ENCODE results near the gene ISLR2. TPM values are rescaled to one million over a fixed set of nuclear protein-coding genes. Genes with fewer than 3 reads are reported as not detected.
A peak's percentile ranks its signal among the peaks of the same experiment; 100 is the strongest.

Gene ISLR2
- total RNA-seq, 1 donor from 2014 or later: not detected

DNA sequence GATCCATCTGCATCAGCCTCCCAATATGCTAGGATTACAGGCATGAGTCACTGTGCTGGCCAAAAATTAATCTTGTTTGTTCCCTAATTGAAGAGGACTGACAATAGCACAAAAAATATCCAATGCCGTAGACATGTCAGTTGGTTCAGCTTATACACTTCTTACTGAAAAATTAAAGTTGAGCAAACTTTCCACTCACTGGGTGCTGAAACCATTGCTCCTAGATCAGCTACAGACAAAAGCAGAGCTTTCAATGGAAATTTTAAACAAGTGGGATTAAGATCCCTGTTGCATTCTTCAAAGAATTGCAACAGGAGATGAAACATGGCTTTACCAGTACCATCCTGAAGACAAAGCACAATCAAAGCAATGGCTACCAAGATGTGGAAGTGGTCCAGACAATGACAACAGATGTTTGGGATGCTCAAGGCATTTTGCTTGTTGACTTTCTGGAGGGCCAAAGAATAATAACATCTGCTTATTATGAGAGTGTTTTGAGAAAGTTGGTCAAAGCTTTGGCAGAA is 16.0 kb downstream of the ISLR2 start:
- Mint-ChIP-seq H3K4me3 (no peak overlapping the region), H3K27me3 (ENCODE audit: insufficient read depth, low read depth) (peaks cover 2% of the 10 kb centered on the region), H3K4me1 (no peaks in the 10 kb centered on the region), H3K9me3 (peaks cover 5% of the 10 kb centered on the region), H3K36me3 (no peaks in the 10 kb centered on the region), H3K27ac (no peak overlapping the region)
- TF ChIP-seq EZH2 (IDR thresholded peaks at IDR 0.05) (no peak), CTCF (IDR thresholded peaks at IDR 0.05) (no peak), EZH2phosphoT487 (IDR thresholded peaks at IDR 0.05) (no peak)
- no peaks in the 10 kb centered on the region for H3K9me3 ChIP-seq (ENCODE audit: low read depth)
- H3K36me3 ChIP-seq: no peaks in the 10 kb centered on the region
- no peak overlapping the region for H3K27ac ChIP-seq
- no peak overlapping the region for H3K9ac ChIP-seq
- no peaks in the 10 kb centered on the region for H3K4me1 ChIP-seq
- no peaks in the 10 kb centered on the region for H4K20me1 ChIP-seq (ENCODE audit: low read depth)
- H3K79me2 ChIP-seq (ENCODE audit: low read depth): no peaks in the 10 kb centered on the region
- H2AFZ ChIP-seq (replicated peaks): no peak overlapping the region
- no peaks in the 10 kb centered on the region for H3K27me3 ChIP-seq
- no peak overlapping the region for H3K4me2 ChIP-seq
- no peak overlapping the region for H3K4me3 ChIP-seq
- peaks cover 4% of the 10 kb centered on the region for H3F3A ChIP-seq (ENCODE audit: low read depth)
- DNase-seq (ENCODE audit: low spot score): no peak

DNA sequence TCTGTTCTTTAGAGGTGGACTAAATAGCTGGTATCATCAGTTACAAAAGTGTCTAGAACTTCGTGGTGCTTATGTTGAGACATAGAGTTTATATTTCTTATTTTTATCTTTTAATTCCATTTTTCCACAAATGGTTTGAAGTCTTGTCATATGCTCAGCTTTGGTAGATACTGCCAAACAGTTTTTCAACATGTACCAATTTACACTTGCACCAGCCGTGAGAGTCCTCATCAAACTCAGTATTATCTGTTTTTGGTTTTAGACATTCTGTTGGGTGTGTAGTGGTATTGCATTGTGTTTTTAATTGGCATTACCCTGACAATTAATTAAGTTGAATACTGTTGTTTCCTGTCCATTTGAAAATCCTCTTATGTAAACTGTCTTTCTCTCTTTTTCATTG is 16.7 kb downstream of the ISLR2 start:
- Mint-ChIP-seq H3K9me3 (peaks cover 5% of the 10 kb centered on the region), H3K4me1 (no peaks in the 10 kb centered on the region), H3K27me3 (ENCODE audit: insufficient read depth, low read depth) (peaks cover 2% of the 10 kb centered on the region), H3K27ac (no peak overlapping the region), H3K36me3 (no peaks in the 10 kb centered on the region), H3K4me3 (no peak overlapping the region)
- Histone ChIP-seq H3K4me1 (no peaks in the 10 kb centered on the region), H3K9me3 (ENCODE audit: low read depth) (no peaks in the 10 kb centered on the region), H3K4me3 (no peak overlapping the region), H3K27me3 (no peaks in the 10 kb centered on the region), H3K27ac (no peak overlapping the region), H2AFZ (replicated peaks) (no peak overlapping the region), H4K20me1 (ENCODE audit: low read depth) (no peaks in the 10 kb centered on the region), H3K36me3 (no peaks in the 10 kb centered on the region), H3F3A (ENCODE audit: low read depth) (peaks cover 4% of the 10 kb centered on the region), H3K79me2 (ENCODE audit: low read depth) (no peaks in the 10 kb centered on the region), H3K9ac (no peak overlapping the region), H3K4me2 (no peak overlapping the region)
- DNase-seq (ENCODE audit: low spot score): no peak
- no peak for TF ChIP-seq EZH2 (IDR thresholded peaks at IDR 0.05)
- TF ChIP-seq CTCF (IDR thresholded peaks at IDR 0.05): no peak

- no peaks in the 10 kb centered on the region for H3K27me3 ChIP-seq
- H3K9me3 Mint-ChIP-seq: no peaks in the 10 kb centered on the region
- H3K27me3 Mint-ChIP-seq (ENCODE audit: insufficient read depth, low read depth): peaks cover 10% of the 10 kb centered on the region
- no peaks in the 10 kb centered on the region for H3K36me3 Mint-ChIP-seq
- no peak overlapping the region for H3K4me2 ChIP-seq
- H4K20me1 ChIP-seq (ENCODE audit: low read depth): no peaks in the 10 kb centered on the region
- H3K4me1 ChIP-seq: peaks cover 7% of the 10 kb centered on the region
- no peak overlapping the region for H3K27ac Mint-ChIP-seq
- TF ChIP-seq EZH2 (IDR thresholded peaks at IDR 0.05) (no peak), EZH2phosphoT487 (IDR thresholded peaks at IDR 0.05) (no peak), CTCF (IDR thresholded peaks at IDR 0.05) (no peak)
- H3K4me3 Mint-ChIP-seq: no peak overlapping the region
- no peak overlapping the region for H3K27ac ChIP-seq
- H2AFZ ChIP-seq (replicated peaks): peak overlapping the region; percentile 52
- H3K9me3 ChIP-seq (ENCODE audit: low read depth): no peaks in the 10 kb centered on the region
- no peak for DNase-seq (ENCODE audit: low spot score)
- no peak overlapping the region for H3K9ac ChIP-seq
- no peaks in the 10 kb centered on the region for H3K36me3 ChIP-seq
- H3K79me2 ChIP-seq (ENCODE audit: low read depth): no peaks in the 10 kb centered on the region
- peaks cover 24% of the 10 kb centered on the region for H3K4me1 Mint-ChIP-seq
- H3F3A ChIP-seq (ENCODE audit: low read depth): no peaks in the 10 kb centered on the region
- no peak overlapping the region for H3K4me3 ChIP-seq
These were observed 25.5 kb downstream of the ISLR2 start for GRCh38 chr15:74155766-74156417.

Data from neural progenitor cell (in vitro differentiated cells).